Stimulated activated naive CD8-positive, alpha-beta T cell treated with anti-CD3 and anti-CD28 coated beads, Interleukin-15, Interleukin-2, amounts not matched to agents 100 ng/mL and 50 ng/mL, for 24 hours (primary cell): Measurements from ENCODE around the gene TSPAN5.

Experiments
- H3K27ac Mint-ChIP-seq: one replicate; pipeline ENCODE4 v1.8.0; 2021; ENCODE audit warnings: mild to moderate bottlenecking, mixed read lengths
- H3K27me3 Mint-ChIP-seq: one replicate; pipeline ENCODE4 v1.8.0; 2021; ENCODE audit warnings: mixed read lengths
- H3K36me3 Mint-ChIP-seq: one replicate; pipeline ENCODE4 v1.8.0; 2021; ENCODE audit warnings: low read depth, mixed read lengths
- H3K4me1 Mint-ChIP-seq: one replicate; pipeline ENCODE4 v1.8.0; 2021; ENCODE audit warnings: low read depth, mixed read lengths
- H3K4me3 Mint-ChIP-seq: one replicate; pipeline ENCODE4 v1.8.0; 2021; ENCODE audit warnings: mild to moderate bottlenecking, mixed read lengths
- H3K9me3 Mint-ChIP-seq: one replicate; pipeline ENCODE4 v1.8.0; 2021; ENCODE audit warnings: mixed read lengths

The TSPAN5 gene

DNA sequence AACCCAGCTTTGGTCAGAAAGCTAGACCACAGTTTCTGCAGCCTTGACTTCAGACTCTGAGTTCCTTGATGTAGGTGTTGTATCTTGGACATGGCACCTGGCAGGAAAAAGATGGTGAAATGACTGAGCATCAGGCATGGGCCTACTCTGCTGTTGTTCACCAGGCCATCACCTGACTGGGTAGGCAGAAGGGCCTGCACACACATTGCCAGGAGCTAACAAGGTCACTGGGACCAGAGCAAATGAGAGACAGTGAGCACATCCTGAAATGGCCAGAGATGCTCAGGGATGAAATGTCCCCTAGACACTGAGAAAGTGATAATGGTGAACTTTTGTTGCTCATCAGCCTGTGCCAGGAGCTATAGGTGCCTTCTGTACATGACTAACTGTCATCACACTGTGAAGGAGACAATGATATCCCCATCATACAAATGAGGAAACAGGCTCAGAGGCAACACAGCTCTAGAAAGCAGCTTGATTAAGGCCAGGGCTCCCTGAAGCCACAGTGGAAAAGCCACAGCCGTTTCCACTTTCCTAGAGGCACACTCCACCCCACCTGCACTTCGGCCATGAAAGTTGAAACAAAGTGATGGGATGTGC is 128.3 kb downstream of the TSPAN5 start:
- Mint-ChIP-seq H3K9me3 (no peaks in the 10 kb centered on the region), H3K27me3 (no peaks in the 10 kb centered on the region), H3K36me3 (peaks cover 4% of the 10 kb centered on the region), H3K4me3 (no peak overlapping the region), H3K27ac (no peak overlapping the region), H3K4me1 (peaks cover 34% of the 10 kb centered on the region)

DNA sequence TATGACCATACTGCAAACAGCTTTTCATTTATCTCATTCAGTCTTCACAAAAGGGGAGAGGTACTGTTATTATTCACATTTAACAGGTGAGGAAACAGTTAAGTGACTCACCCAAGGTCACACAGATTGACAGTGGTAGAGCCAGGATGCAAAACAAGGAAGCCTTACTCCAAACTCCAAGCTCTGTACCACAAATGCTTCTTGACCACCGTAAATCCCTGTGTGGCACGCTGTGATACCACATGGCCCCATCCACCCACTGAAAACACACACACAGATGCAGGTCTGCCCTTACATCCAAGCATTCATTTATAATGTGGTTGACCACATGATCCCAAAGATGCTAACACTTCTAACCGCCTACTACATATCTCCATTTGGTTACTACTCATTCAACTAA is 129.5 kb downstream of the TSPAN5 start:
- no peak overlapping the region for H3K4me3 Mint-ChIP-seq
- H3K36me3 Mint-ChIP-seq = peaks cover 1% of the 10 kb centered on the region
- H3K27me3 Mint-ChIP-seq = no peaks in the 10 kb centered on the region
- no peaks in the 10 kb centered on the region for H3K9me3 Mint-ChIP-seq
- H3K4me1 Mint-ChIP-seq = peaks cover 25% of the 10 kb centered on the region
- peak overlapping the region; percentile 67 for H3K27ac Mint-ChIP-seq

DNA sequence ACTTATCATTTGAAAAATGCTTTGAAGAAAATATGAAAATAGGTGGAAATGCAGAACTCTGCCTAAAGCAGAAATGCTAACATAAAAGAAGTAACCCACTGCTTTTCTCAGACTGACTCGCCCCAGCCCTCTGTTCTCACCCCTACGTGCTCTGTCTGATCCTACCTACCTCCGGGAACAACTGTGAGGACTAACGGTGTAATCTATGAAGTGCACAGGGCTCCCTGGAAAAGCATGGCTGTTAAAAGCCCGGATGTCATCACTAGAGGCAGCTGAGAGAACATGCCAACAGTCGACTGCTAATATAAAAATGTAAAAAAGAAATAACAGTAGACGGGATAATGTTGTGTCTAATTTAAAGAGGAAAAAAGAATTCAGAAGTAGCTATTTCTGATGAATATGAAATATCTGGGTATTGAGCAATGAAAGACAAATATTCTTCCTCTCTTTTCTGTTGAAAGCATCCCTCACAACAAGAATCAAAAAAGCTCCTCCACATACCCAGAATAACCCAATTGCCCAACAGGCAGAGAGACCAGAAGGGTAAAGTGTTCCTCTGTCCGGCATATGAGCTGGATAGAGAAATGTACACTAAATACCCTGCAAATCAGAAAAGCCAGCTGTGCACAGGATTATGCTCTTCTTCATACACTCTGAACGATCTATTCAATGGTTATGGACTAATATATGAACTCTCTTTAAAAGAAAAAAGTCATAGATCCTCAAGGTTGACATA is 130.7 kb downstream of the TSPAN5 start:
- no peak overlapping the region for H3K27ac Mint-ChIP-seq
- no peaks in the 10 kb centered on the region for H3K27me3 Mint-ChIP-seq
- H3K4me3 Mint-ChIP-seq = no peak overlapping the region
- no peaks in the 10 kb centered on the region for H3K36me3 Mint-ChIP-seq
- H3K9me3 Mint-ChIP-seq = no peaks in the 10 kb centered on the region
- peaks cover 32% of the 10 kb centered on the region for H3K4me1 Mint-ChIP-seq

DNA sequence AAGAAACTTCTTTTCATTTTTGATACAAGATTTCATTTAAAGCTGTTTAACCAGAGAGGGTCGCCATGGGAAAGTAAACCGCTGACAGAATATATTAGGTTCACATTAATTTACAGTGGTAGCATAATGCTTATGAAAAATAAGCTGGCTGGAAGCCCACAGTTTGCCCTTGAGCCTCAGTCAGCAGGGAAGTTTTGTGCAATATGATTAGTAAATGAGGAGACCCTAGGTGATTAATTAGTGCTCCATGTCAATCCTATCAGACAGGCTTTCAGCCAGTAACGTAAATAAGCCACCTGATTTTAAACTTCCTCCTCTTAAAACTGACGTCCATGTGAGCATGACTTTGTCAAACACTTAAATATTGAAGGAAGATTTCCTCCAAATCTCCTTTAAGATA is 134.2 kb downstream of the TSPAN5 start:
- Mint-ChIP-seq H3K27ac (no peak overlapping the region), H3K36me3 (no peaks in the 10 kb centered on the region), H3K4me3 (no peak overlapping the region), H3K27me3 (no peaks in the 10 kb centered on the region), H3K4me1 (peaks cover 58% of the 10 kb centered on the region), H3K9me3 (no peaks in the 10 kb centered on the region)

DNA sequence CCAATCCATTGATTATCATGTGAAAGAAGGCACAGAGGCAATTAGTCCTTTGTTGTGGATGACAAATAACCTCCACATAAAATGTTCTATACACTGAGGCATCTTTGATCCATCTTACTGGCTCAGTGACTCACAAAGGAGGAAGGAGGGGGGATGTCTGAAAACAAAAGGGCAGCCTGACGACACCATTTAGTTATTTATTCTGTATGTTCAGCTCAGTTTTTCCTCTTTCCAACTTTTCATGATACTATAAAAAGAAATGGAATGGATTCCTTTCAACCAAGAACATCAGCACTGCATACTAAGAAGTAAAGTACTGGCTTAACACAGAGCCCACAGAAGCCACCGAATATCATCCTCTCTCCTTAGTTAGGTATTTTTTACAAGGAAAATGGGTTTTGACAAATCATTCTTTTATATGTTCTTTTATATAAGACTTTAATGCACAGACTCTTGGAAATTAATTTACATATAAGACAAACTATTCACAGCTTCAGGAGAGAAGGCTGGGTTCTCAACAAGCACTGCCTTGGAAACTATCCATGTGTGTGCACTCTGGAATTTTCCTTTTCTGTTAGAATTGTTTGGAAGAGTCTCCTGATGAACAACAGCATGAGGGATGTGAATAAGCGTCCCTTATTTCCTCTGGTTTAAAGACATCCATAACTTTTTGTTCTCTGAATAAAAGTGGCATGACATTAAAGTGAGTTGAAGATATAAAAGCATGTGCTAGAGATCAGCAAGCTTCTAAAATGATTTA is 135.6 kb downstream of the TSPAN5 start:
- H3K4me3 Mint-ChIP-seq = no peak overlapping the region
- no peaks in the 10 kb centered on the region for H3K36me3 Mint-ChIP-seq
- peaks cover 63% of the 10 kb centered on the region for H3K4me1 Mint-ChIP-seq
- no peaks in the 10 kb centered on the region for H3K9me3 Mint-ChIP-seq
- H3K27ac Mint-ChIP-seq = peak overlapping the region; percentile 86
- no peaks in the 10 kb centered on the region for H3K27me3 Mint-ChIP-seq

DNA sequence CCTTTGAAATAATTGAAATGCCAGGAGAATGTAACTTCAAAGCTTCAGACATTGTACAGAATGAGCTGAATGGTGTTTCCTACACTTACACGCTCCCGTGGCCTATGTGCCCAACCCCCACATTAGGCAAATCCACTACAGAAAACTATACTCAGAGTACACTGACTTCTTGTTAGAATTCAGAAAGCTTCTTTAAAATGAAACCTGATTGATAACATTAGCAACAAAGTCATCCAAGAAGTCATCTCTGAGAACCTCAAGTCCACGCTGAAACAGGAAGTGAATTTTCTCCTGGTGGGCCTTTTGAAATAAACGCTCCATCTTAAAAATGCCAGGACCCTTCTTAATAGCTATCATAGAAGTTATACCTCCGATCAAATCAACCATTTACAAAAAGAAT is 136.3 kb downstream of the TSPAN5 start:
- H3K9me3 Mint-ChIP-seq = no peaks in the 10 kb centered on the region
- peak overlapping the region; percentile 86 for H3K27ac Mint-ChIP-seq
- no peak overlapping the region for H3K4me3 Mint-ChIP-seq
- H3K27me3 Mint-ChIP-seq = no peaks in the 10 kb centered on the region
- peaks cover 71% of the 10 kb centered on the region for H3K4me1 Mint-ChIP-seq
- H3K36me3 Mint-ChIP-seq = no peaks in the 10 kb centered on the region

DNA sequence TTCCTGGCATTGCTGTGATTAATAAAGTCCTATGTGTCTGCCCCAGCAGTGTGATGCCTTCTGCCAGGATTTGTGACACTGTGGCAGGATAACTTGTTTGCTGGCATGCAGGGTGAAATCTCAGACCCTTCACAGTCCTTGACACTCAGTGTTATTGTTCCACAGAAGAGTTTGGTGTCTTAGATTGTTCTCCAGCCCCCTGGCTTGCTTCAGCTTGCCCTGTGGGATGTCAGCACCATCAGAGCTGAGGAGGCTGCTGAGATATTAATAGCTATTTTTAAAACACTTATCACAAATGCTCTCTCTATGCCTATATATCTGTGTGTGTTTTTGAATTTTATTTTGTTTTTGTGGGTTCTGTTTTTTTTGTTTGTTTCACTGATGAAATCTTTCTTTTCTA is 136.9 kb downstream of the TSPAN5 start:
- Mint-ChIP-seq H3K4me3 (no peak overlapping the region), H3K36me3 (no peaks in the 10 kb centered on the region), H3K4me1 (peaks cover 74% of the 10 kb centered on the region), H3K27me3 (no peaks in the 10 kb centered on the region), H3K9me3 (no peaks in the 10 kb centered on the region), H3K27ac (peak overlapping the region; percentile 43)

DNA sequence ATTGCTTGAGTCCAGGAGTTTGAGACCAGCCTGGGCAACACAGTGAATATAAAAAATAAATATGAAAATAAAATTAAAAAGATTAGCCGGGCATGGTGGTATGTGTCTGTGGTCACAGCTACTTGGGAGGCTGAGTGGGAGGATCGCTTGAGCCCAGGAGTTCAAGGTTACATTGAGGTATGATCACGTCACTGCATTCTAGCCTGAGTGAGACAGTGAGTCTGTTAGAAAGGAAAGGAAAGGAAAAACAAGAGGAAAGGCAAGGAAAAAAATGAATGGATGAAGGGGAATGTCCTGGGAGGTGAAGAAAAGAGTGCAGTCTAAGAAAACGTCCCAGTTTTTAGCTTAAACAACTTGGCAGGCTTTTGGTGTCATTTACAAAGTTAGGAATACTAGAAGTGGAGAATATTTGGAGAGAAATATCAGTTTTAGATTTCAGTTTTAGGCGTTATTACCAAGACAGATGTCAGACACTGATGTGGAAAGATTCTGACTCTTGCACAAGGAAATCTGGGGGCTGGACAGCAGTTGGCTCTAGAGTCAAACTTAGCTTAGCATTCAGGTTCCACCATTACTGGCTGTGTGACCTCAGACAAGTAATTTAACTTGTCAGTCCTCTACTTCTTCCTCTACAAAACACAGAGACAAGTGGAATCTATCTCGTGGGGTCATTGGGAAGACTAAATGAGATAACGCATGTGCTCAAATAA is 139.0 kb downstream of the TSPAN5 start:
- no peaks in the 10 kb centered on the region for H3K9me3 Mint-ChIP-seq
- H3K27ac Mint-ChIP-seq = peak overlapping the region; percentile 62
- H3K36me3 Mint-ChIP-seq = no peaks in the 10 kb centered on the region
- no peak overlapping the region for H3K4me3 Mint-ChIP-seq
- peaks cover 87% of the 10 kb centered on the region for H3K4me1 Mint-ChIP-seq
- no peaks in the 10 kb centered on the region for H3K27me3 Mint-ChIP-seq

DNA sequence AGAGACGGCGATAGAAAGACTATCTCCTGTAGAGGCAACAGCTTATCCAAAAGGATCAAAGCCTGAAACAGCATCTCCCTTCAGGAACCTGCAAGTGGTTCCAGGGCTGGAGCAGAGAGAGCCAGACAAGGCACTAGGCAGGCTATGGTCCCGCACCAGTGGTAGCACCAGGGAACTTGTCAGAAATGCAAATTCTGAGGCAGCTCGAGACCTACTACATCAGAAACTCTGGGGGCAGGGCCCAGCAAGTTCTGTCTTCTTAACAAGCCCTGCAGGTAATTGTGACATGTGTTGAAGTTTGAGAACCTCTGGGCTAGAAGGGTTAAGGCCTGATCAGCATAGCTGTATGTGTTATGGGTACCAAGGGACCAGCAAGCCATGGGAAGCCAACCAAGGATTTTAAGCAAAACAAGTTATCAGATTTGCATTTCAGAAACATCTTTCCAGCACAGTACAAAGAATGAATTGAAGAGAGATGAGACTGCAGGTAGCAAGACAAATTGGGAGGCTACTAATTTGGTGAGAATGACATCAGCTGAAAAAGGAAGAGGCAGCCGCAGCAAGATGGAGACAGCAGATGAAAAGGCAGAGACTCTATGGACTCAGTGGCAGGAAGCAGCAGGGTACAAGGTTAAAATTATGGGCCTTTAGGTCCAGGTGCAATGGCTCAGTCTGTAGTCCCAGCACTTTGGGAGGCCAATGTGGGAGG is 139.7 kb downstream of the TSPAN5 start:
- Mint-ChIP-seq H3K27me3 (no peaks in the 10 kb centered on the region), H3K4me1 (peaks cover 89% of the 10 kb centered on the region), H3K36me3 (no peaks in the 10 kb centered on the region), H3K4me3 (no peak overlapping the region), H3K27ac (peak overlapping the region; percentile 69), H3K9me3 (no peaks in the 10 kb centered on the region)

DNA sequence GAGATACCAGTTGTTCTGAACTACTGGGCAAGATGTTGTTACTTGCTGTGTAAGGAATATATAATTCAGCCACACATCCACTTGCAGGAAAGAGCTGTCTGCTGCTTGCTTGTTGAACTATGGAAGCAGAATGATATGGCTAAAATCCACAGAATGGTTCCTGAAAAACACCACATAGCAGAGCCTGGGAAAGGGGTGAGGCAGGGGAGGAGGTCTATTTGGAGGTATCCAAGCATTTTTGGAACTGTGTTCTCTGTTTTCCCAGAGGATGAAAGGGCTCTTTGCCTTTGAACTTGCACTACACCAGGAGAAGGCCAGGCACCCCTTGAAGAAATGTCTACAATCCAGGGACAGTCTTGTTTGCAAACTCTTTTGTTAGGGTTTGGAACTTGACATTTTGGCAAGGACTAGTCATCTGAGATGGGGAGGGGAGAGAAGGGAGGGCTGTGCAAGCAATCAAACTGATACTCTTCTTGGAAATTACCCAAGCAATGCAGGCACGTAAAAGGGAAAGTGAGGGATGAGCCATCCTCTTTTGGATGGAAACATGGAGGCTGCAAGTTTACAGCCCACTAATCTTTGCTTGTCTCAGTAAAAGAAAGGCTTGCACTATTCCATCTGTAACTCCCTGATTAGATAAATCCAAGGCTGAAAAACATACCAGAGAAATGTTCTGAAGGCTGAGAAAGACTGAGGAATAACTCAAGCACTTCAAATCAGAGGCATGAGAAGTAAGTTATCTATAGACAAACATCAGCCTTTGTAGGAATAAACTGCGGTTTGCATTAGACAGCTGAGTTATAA is 141.0 kb downstream of the TSPAN5 start:
- Mint-ChIP-seq H3K27me3 (no peaks in the 10 kb centered on the region), H3K36me3 (no peaks in the 10 kb centered on the region), H3K4me1 (peaks cover 87% of the 10 kb centered on the region), H3K27ac (peak overlapping the region; percentile 50), H3K9me3 (no peaks in the 10 kb centered on the region), H3K4me3 (no peak overlapping the region)

DNA sequence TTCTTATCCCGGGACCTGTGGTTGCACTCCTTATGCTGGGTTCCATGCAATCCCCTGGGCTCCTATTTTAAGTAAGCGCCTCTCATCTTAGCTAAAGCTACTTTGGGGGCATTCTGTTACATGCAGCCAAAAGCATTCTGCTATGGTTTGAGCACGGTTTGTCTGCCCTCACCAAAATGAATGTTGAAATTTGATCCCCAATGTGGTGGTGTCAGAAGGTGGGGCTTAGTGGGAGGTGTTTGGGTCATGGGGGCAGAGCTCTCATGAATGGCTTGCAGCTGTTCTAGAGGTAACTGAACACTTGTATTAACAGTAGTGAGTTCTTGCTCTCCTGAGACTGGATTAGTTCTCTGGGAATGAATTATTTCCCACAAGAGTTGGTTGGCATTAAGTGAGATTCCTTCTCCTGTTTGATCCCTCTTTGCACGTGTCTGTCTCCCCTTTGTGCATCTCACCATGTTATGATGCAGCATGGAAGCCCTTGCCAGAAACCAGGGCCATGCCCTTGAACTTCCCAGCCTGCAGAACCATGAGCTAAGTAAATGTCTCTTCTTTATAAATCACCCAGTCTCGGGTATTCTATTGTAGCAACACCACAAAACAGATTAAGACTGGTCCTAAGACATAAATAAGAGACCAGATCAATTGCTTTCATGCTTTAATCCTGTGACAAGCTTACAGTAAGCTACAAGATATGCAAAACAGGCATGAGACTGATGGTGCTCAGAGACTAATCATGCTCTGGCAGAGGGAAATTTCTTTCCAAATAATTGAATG is 141.8 kb downstream of the TSPAN5 start:
- Mint-ChIP-seq H3K27ac (no peak overlapping the region), H3K4me3 (no peak overlapping the region), H3K4me1 (peaks cover 79% of the 10 kb centered on the region), H3K27me3 (no peaks in the 10 kb centered on the region), H3K9me3 (no peaks in the 10 kb centered on the region), H3K36me3 (no peaks in the 10 kb centered on the region)

DNA sequence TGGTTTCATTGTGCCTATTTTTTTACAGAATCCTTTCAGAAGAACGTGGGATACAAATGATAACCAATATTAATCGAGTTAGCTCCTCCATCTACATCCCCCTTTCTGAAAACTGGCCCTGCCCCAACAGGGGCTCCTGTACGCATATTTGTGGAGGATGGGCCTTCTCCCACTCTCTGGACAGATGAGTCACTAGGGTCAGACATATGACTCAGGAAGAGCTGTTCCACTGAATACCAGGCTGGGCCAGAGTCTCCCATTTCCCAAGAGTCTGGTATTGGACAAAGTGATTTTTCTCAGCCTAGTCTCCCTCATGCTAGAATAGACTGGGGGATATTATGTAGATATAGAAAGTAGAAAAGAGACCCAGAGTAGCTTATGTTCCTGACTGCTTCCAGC is 142.4 kb downstream of the TSPAN5 start:
- Mint-ChIP-seq H3K27me3 (no peaks in the 10 kb centered on the region), H3K9me3 (no peaks in the 10 kb centered on the region), H3K36me3 (no peaks in the 10 kb centered on the region), H3K27ac (peak overlapping the region; percentile 69), H3K4me1 (peaks cover 78% of the 10 kb centered on the region), H3K4me3 (no peak overlapping the region)

DNA sequence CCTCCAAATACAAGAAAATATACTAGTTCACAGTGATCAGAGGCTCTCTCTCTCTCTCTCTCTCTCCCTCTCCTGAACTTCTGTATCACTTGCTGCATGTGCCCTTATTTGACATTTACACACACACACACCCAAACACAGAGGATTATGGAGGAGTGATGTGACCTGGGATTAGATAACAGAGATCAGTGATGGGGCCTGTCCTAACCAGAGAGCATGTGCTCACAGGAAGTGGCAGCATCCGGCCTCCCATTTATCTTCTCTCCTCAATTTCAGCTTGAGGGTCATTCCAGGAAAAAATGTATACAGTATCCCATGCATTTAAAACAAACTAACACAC is 143.0 kb downstream of the TSPAN5 start:
- peaks cover 82% of the 10 kb centered on the region for H3K4me1 Mint-ChIP-seq
- H3K36me3 Mint-ChIP-seq = no peaks in the 10 kb centered on the region
- H3K9me3 Mint-ChIP-seq = no peaks in the 10 kb centered on the region
- H3K4me3 Mint-ChIP-seq = no peak overlapping the region
- H3K27ac Mint-ChIP-seq = no peak overlapping the region
- no peaks in the 10 kb centered on the region for H3K27me3 Mint-ChIP-seq
